Fibroblast of skin of right quadriceps (primary cell): ENCODE measurements around the gene SPNS2.

Source experiments
- DNase-seq: peaks from one replicate; pipeline ENCODE4 v3.0.0-alpha.2; 2013

SPNS2 gene, protein sequence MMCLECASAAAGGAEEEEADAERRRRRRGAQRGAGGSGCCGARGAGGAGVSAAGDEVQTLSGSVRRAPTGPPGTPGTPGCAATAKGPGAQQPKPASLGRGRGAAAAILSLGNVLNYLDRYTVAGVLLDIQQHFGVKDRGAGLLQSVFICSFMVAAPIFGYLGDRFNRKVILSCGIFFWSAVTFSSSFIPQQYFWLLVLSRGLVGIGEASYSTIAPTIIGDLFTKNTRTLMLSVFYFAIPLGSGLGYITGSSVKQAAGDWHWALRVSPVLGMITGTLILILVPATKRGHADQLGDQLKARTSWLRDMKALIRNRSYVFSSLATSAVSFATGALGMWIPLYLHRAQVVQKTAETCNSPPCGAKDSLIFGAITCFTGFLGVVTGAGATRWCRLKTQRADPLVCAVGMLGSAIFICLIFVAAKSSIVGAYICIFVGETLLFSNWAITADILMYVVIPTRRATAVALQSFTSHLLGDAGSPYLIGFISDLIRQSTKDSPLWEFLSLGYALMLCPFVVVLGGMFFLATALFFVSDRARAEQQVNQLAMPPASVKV

DNA sequence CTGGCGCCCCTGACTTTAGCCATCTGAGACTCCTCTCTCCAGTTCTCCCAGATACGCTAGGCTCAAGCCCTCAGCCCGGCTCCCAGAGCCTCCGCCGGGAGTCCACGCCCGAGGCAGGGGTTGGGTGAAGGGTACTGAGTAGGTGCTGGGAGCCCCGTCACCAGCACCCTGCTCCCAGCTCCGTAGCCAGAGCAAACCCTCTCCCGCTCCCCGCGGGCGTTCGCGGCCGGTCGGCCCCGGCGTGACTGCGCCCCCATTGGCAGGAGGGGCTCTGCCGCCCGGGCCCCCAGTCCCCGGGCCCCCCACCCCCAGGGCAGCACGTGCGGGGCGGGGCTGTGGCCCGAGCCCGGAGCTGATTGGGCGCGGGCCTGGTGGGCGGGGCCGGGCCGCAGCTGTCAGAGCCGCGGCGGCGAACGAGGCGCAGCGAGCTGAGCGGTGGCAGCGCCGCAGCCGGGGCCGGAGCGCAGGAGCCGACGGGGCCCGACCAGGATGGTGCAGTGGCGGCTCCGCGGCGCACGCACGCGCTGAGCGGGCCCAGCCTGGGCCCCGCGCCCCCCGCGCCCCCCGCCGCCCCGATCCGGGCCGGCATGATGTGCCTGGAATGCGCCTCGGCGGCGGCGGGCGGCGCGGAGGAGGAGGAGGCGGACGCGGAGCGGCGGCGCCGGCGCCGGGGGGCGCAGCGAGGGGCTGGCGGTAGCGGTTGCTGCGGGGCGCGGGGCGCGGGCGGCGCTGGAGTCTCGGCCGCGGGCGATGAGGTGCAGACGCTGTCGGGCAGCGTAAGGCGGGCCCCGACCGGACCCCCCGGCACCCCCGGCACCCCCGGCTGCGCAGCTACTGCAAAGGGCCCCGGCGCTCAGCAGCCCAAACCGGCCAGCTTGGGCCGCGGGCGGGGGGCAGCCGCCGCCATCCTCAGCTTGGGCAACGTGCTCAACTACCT, at the start of gene SPNS2:
Gene SPNS2 (plus strand): TSS at position 421 of the 937 bp plus-strand sequence. CDS start 167 bp downstream, at position 588.
- peak; percentile 24 for DNase-seq

DNA sequence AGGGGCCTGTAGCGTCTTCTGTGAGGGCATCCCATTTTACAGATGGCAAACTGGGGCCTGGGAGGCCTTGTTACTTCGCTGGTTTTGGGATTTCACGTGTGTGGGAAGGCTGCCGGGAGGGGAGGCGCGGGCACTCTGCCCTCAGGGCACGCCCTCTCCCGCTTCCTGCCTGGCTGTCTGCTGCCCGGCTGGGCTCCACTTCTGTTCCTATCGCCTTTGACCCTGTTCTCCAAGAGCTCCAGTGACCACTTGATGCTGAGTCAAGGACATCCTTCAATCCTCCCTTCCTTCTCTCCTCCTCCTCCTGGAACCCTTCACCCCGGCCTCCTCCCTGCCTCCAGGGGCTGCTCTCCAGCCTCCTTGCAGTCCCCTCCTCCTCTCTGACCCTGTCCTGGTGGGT, 48.9 kb upstream of the SPNS2 start:
- DNase-seq, result no peak

GRCh38 chr17:4450710-4451316, 47.9 kb upstream of the SPNS2 start:
- no peak for DNase-seq

DNA sequence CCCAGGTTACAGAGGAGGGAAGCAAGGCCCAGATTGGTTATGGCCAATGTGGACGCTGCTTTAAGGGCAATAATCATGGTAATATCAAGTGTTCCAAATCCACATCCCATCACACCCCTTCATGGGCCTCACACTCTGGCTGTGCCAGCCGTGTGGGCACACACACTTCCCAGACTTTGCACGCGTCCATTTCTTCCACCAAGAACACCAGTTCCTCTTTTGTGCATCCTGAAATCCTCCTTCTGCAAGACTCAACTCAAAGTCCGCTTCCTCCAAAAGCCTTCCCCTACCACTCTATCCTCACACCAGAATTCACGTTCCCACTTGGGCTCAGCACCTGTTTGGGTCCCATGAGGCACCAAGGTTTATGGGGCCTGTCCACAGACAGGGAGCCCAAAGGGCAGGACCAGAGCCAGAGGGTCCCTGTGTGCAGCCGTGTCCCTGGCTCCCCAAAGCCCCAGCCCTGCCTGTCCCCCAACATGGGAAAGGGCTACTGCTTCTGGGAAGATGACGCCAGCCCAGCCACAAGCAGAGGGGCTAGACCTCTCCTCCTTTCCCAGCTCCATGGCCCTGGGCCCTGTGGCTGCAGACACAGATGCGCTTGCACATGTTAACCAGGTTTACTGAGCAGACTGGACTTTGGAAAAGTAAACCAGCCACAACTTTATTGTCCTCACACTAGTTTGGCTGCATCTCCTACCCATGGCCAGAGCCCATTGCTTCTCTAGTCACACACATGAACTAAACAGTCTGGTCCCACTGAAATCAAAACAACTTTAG, 44.7 kb upstream of the SPNS2 start:
- DNase-seq, result no peak

- no peak for DNase-seq
These were observed 38.0 kb upstream of the SPNS2 start for GRCh38 chr17:4460661-4461060.

- DNase-seq, result no peak
These were observed 34.7 kb upstream of the SPNS2 start for GRCh38 chr17:4463818-4464476.

- no peak for DNase-seq
These were observed 32.9 kb upstream of the SPNS2 start for GRCh38 chr17:4465786-4466185.

DNA sequence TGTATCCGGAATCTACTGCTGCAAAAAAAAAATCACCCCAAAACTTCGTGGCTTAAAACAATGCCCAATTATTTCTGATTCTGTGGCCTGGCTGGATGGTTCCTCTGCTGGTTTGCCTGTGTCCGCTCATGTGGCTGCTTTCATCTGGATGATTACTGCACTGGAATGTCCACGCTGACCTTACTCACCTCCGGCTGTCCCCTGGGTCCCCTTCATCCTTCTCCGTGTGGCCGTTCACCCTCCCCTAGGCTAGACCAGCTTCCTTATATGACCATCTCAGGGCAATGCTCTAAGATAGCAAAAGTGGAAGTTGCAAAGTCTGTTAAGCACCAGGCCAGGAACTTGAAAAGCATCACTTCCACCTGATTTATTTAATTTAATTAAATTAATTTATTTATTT, 31.4 kb upstream of the SPNS2 start:
- no peak for DNase-seq

DNA sequence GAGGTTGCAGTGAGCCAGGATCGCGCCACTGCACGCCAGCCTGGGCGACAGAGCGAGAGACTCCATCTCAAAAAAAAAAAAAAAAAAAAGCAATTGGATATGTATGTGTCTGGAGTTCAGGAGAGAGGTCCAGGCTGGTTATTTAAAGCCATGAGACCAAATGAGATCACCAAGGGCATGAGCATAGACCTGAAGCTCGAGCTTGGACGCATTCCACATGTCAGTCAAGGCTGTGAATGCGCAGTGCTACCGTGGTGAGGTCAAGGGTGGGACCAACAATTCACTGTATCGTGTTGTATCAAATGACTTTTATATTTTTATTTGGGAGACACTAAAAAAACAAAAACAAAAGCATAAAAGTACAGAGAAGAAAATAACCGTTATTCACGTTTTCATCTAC, 29.1 kb upstream of the SPNS2 start:
- DNase-seq, result no peak

DNA sequence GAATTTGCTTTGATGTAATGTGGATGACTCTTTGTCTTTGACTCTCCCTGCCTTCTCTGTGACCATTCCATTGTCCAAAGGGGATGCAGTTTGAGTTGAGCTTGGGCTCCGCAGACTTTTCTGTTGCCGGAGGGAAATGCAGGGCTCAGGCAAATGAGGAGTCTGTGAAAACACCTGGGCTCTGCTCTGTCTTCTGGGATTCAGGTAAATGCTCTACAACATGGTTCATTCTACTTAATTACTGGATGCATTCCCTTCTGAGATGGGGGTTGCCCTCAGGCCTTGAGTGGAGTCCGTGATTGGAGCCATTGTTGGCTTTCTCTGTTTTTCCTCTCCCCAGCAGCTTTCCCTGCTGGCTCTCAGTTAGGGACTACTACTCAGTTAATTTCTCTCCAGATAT, 26.4 kb upstream of the SPNS2 start:
- no peak for DNase-seq

GRCh38 chr17:4474093-4474492, 24.6 kb upstream of the SPNS2 start:
- DNase-seq, result no peak

- no peak for DNase-seq
These were observed 23.7 kb upstream of the SPNS2 start for GRCh38 chr17:4475001-4475400.

GRCh38 chr17:4475463-4475862, 23.2 kb upstream of the SPNS2 start:
- DNase-seq, result no peak

GRCh38 chr17:4476017-4476416, 22.7 kb upstream of the SPNS2 start:
- no peak for DNase-seq

DNA sequence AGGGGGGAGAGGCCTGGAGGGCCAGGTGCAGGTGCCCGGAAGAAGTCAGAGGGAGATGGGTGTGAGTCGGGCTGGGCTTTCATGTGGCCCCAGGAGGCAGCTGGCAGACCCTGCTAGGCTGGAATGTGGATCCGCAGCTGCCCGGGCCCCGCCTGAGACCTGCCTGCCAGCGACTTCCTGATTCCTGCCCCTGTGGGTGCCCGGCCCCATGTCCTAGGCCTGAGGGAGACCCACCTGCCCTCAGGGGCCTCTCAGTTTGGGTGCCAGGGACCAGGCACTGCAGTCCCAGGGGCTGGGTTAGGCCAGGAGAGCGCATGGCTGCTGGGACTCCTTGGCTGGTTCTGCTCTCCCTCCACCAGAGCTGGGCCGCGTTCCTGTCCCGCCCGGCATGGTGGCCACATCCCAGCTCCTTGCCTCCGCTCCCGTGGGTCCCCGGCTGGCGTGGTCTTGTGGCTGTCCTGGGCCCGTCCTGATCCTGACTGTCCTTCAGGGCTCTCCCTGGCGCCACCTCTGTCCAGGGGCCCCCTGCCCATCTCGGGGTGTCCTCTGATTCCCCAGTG, 22.1 kb upstream of the SPNS2 start:
- DNase-seq, result no peak

DNA sequence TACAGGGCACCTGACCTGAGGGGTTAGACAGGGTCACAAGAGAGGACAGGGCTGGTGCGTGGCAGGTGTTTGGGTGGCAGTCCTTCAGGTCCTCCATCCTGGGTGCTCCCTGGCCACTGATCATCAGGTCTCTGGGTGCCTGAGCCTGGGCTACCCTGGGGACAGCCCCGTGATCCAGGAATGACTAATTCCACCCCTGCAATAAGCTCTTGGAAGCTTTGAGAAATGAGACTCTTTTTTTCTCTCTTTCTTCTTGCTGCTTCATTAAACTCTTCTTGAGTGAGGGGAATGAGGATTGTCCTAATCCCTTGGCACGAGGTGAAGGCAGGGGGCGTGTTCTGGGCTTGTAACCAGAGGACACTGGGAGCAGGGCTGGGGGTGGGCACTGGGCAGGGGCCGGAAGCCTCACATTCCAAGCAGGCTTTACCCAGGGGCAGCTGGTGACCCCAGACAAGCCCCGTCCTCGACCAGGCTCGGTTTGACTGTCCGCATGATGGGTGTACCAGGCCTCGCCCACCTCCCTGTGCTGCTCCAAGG, 21.4 kb upstream of the SPNS2 start:
- no peak for DNase-seq

DNA sequence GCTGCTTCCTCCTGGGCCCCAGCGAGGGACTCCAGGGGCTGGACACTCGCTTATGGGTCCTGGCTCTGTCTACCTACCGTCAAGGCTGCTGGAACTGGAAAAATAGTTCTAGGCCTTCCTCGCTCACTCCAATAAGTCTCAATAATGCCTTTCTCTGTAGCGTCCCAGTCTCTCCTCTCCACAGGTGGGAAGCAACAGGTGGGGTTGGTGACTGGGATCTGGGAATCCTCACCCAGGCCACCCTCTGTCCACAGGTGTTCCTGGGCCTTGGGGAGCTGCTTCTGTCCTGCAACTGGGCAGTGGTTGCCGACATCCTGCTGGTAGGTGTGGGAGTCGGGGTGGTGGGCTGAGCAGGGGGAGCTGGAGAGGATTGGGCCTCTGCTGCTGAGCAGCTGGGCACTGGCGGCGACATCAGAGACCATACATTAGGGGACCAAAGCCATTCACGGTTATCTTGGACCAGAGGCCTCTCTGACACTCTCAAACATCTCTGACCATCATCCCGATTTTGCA, 20.3 kb upstream of the SPNS2 start:
- no peak for DNase-seq

DNA sequence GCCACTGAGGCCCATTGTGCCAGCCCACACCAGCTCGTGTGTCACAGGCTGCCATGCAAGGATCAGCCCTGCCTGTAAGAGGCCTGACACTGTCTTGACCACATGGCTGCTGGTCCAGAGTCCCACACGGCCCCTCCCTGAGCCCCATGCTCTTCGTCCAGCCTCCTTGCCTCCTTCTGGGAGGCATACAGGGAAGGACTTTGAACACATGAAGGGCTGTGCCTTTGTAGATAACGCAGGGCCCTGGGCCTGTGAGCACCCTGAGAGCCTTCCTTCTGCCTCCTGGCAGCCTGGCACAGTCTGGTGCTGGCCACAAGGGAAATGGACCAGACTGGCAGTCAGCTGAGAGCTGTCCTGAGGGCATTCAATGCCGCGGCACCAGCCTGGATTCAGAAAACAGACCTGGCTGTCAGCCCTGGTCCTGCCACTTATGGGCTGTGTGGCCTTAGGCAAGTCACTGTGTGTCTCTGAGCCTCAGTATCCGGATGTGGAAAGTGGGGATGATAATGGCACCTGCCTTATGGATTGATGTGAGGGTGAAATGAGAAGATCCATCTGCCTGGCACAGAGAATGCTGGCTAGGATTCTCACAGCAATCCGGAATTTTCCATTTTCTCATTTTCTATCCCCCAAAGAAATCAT, 19.2 kb upstream of the SPNS2 start:
- no peak for DNase-seq

DNA sequence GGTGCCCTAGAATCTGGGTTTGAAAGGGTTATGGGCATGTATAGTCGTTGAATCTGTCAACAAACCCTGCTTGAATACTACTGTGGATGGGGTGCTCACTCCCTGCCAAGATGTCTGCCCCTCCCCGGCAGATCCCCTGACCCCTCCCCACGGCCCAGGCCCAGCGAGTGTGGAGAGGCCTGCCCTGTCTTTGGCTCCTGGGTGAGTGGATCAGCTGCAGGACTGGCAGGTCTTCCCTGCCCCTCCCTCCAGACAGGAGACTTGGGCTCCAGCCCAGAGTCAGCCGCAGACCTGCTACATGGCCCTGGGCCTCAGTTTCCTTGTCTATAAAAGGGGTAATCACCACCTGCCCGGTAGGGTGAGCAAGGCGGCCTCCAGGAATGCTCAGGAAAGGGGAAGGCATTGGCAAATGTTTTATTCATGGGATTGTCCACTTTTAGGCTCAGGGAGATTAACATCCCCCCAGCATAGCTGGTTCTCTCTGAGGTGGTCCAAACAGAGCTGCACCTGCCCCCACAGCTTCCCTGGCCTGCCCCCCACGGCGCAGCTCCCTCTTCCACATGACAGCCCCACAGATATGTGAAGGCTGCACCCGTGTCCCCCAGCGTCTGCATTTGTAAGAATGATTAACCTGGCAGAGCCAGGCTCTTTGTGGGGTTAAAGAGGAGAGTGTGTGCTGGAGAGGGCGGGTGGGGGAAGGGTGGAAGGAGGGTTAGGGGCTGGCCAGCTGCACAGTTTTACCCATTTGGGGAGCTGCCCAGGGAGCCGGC, 18.5 kb upstream of the SPNS2 start:
- DNase-seq, result no peak
